AG20443 (cell line): ENCODE results near the gene C18orf54.

Experiments used
- DNase-seq: peaks from one replicate; pipeline ENCODE4 v3.0.0; 2012; ENCODE audit warnings: low spot score, mixed read lengths

C18orf54 gene

DNA sequence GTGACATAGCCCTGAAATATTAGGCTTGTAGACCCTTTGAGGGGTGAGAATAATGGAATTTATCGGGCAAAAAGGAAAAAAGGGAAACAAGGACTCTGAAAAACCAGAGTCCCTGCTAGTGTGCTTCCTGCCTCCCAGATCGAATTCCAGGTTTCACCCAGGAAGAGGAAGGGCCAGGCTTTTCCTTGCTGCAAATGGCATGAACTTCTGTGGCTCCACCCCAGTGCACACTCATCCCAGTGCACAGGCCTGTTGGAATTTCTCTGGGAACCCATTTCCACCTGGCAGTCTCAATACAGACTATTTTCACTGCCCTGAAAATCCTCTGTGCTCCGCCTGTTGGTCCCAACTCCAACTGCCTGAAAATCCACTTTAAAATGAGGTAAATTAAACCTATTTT is 29.9 kb downstream of the C18orf54 start:
- no peak for DNase-seq

DNA sequence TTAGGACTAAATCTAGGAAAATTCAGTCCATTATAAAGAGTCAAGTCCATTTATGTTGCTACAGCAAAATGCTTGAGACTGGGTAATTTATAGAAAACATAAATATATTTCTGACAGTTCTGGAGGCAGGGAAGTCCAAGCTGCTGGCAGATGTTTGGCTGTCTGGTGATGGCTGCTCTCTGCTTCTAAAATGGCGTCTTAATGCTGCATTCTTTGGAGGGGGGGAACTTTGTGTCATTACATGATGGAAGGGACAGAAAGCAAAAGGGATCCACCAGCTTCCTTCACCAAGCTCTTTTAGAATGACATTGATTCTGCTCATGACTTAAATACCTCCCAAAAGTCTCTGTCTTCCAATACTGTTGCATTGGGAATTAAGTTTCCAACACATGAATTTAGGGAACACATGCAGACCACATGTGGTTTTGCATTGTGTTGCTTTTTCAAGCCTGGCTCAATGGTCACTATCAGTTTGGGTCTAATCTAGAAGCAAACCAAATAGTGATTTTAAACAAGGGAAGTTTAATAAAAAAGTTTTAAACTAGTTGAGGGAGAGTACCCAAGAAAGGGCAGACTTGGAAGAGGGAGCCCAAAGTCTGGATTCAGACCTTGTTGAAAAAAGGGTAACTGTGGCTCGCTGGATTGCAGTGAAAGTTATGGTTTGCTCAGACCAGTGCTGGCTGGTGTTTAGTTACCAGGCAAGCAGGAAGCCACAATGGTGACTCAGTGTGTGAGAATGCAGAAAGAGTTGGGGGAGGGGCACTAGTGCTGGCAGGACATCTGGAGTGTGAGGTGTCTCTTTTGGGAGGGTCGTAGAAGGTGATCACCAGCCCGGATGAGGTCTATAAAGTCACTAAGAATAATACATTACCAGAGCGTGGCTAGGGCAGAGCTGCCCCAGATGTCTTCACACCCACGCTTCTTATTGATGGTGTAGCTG is 30.8 kb downstream of the C18orf54 start:
- DNase-seq: peak; percentile 84

DNA sequence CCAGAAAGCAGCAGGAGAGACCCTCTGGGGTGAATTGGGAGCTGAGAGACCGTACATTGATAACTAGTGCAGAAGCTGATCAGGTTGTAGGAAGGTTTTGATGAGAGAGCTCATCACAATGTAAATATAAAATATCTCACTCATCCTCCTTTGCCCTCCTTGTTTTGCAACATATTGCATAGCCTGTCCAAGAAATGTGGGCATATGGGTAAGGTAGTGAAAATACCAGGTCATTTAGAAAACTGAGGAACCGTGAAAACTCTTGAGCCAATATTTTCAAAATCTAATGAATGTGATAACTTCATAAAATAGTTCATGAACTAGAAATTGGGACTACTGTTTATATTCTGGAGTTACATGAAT is 31.4 kb downstream of the C18orf54 start:
- no peak for DNase-seq

DNA sequence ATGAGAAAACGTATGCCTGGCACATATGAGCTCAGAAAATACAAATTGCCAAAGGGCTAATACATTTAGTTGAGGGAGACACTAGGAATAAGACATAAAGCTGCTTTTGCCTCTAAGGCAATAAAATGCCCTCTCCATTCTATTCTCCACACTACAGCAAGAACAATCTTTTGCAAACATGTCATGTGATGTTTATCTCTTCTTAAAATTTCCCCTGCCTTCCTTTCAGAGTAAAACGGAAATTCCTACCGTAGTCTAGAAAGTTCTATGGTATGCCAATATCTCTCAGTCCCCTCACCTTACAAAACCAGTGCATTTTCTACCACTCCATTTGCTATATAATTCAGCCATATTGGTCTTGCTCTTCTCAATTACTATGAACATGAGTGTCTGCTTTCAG is 33.1 kb downstream of the C18orf54 start:
- DNase-seq: no peak

DNA sequence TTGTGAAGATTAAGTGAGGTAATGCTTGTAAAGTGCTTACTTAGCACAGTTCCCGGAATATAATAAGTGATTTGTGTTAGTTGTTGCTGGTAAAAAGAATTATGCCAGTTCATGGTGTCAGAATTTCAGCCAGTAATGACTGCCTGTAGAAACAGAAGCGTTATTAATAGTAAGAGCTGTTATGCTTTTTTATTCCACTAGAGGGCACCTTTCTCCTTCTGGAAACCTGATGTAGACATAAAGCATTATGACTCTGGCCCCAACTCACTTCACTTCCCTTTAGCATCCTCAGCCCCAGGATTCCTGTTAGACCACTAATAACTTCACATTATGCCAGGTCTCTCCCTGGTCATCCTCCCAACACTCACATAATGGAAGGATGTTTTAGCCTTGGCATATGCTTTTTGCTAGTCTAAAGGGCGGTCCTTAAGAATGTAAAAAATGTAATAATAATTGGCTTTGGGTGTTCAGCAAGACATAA is 34.9 kb downstream of the C18orf54 start:
- DNase-seq: peak; percentile 56

DNA sequence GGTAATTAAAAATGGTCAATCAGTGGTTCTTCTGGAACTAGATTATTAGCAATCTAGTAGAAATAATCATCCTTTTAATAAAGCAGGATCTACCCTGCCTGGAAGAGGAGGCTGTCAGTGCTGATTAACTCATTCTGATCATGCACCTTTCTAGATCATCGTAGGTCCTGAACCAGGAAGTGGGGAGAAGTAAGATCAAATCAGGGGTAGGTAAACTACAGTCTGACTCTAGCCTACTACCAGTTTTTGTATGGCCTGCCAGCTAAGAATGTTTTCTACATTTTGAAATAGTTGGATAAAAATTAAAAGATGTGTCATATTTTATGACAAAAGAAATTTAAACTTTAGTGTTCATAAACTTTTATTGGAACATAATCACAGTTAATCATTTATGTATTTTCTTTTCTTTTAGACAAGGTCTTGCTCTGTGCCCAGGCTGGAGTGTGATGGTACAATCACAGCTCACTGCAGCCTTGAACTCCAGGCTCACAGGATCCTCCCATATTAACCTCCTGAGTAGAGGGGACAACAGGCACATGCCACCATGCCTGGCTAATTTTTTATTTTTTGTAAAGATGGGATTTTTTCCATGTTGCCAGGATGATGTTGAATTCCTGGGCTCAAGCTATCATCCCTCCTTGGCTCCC is 36.1 kb downstream of the C18orf54 start:
- no peak for DNase-seq

DNA sequence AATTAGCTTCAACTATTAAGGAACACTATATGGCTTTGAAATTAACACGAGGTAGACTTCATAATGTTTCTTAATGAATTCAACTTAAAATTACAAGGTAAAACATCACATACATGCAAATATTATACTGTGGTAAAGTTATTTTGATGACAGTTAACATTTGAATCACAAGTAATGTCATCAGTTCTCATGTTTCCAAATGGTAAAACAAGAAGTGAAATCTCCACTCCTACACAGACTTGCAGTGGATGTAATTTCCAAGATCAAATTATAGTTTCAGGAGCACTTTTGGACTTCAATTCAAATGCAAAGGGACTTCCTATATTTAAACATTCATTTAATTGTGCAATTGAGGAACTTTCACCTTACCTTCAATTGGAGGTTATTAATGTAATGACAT is 39.1 kb downstream of the C18orf54 start:
- no peak for DNase-seq

DNA sequence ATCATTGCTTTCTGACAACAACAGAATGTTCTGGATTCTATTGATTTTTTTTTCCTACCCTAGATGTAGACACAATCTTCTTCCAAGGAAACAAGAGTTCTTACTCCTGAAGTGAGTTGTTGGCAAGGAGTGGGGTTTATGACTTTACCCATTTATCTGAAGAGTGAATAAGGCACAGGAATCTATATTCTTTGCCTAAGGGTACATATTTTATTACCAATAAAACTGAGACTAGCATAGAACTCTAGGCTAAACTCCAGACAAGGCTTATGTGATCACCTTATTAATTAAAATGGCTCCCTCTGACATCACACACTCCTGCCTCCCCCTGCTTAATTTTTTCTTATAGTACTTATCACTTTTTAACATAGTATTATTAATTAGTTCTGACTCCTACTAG is 47.6 kb downstream of the C18orf54 start:
- no peak for DNase-seq

DNA sequence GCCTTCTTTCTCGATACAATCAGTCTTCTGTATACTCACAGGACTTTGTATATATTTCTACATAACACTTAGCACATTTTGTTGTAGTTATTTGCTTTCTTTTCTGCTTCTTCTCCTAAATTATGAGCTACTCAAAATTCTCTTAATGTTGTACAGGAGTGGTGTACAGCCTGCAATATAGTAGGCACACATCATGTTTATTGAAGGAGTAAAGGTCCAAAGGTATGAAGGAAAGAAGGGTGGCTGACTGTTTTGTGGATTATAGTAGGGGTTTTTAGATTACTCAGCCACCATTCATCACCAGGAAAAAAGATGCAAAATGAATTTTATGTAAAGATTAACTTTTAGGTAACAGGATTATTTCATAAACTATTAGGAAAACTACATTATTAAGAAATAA is 54.1 kb downstream of the C18orf54 start:
- DNase-seq: no peak

DNA sequence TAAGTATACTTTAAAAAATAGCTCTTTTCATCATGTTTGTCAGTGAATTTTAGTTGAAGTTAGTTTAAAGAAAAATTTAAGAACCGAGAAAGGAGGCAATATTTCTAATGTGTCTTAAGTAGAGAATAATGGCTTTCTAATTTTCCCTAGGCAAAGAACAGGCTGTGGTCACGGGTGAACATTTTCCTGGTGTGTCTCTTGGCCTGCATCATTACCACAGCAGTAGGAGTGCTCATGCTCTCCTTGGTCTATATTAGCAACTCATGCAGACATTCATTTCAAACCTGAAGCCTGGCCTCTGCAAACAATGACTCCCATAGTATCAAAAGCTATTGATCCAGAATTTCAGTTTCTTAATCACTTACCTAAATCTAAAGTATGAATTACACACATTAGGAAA is 57.4 kb downstream of the C18orf54 start:
- no peak for DNase-seq

DNA sequence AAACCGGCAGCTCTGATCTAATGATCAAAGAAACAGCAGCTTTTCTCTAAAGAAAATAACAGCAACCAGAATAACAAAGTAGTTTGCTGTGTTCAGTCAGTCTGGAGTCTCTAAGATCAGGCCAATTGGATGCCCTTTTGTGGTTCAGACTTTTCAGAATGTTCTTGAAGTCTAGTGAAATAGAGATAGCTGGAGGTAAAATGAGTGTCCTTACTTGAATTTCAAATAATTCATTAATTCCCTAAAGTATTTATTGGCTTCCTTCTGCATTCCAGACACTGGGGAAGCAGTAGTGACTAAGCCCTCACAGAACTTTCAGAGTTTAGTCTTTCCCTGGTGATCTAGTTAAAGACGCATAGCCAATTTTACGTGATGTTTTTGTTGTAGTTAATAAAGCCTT is 58.7 kb downstream of the C18orf54 start:
- DNase-seq: peak; percentile 35

DNA sequence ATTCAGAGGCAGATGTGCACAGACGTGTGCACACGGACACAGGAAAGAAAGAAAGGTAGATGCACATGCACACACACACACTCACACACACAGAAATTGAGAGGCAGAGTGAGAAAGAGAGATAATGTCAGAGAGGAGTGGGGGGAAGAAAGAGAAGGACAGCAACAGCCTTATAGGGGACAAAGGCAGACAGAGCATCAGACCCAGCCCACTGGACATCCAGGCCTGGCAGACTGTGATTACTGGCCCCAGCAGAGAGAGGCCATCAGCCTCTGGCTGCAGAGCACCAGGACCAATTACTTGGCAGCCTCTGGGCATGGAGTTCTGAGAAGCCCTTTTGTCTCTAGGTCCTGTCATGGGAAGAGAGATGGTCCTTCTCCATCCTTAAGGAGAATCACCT is 66.1 kb downstream of the C18orf54 start:
- no peak for DNase-seq

DNA sequence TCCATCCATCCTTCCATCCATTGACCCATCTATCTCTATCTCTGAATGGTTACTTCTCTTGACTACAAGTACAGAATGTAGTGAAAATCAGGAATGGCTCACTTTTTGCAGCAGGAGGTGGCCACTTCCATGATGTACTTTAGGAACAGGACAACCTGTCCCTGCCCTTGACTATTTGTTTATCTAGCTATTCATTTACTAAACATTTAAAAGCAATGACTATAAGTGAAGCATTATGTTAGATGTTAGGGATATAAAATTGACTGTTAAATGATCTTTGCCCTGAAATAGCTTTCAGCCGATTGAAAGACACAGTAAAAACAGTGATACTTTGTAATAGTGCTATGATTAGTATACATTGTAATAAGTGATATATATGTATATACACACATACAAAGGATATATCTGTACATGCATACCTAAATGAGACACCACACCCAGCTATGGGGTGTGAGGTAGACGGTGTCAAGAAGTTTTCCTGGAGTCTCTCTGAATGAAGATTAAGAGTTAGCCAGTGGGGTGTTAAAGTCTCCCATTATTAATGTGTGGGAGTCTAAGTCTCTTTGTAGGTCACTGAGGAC is 68.5 kb downstream of the C18orf54 start:
- no peak for DNase-seq
